ENCODE results near the gene DEGS2.

DNA sequence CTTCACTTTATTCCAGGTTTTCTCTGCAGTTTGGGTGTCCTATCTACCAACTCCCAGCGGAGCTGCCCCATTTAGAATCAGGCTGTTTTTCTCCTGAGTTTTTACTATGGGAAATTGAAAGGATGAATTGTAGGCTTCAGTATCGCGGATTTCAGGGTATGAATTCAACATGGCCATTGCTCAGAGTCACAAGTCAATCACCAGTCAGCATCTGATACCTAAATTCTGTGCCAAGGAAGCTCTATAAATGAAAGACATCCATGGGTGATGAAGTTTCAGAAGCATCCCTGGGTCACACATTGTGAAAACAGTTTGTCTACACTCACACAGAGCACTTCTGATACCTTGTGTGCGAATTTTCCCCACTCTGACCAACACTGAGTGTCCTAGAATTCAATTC, 43.7 kb upstream of the DEGS2 start:
- no peak for TF ChIP-seq CTCF (conservative IDR thresholded peaks at IDR 0.05 in 1 of 2, IDR thresholded peaks at IDR 0.05 in 1 of 2; ENCODE audit: extremely low read depth in 1 of 2, insufficient read depth in 1 of 2, low read depth in 1 of 2, low read length in 2 of 2)
- TF ChIP-seq EZH2 (IDR thresholded peaks at IDR 0.05; ENCODE audit: borderline replicate concordance, low read length): no peak
